HepG2 (cell line): ENCODE measurements around the gene OR7G3. TPM values are rescaled to one million over a fixed set of nuclear protein-coding genes. Genes with fewer than 3 reads are reported as not detected.

Experiments
- ATAC-seq: fragments of 200-7000 bp; cut with Tn5 transposase; 3 replicates; pipeline ENCODE4 v1.9.1; 2020; ENCODE audit warnings: mild to moderate bottlenecking, moderate library complexity
- BruUV-seq: library from RNA; stranded (reverse); fragments of 400-500 nt; replicated peaks from 2 replicates; lab custom pipeline; 2021; lab: Mats Ljungman, UMichigan
- CTCF ChIA-PET: fragments of 300-600 bp; formaldehyde crosslinking; extraction: SDS; loops from one replicate; lab custom pipeline; 2021; ENCODE audit warnings: low total read pairs, inconsistent platforms, low intra/inter-chr PET ratio; lab: Yijun Ruan, JAX
- POLR2A ChIA-PET: fragments of 350-600 bp; sonication (Branson Sonifier 250); formaldehyde crosslinking; loops from one replicate; lab custom pipeline; 2020; ENCODE audit warnings: antibody characterized with exemption, inconsistent platforms; lab: Yijun Ruan, JAX
- DNase-seq: peaks from one replicate; pipeline ENCODE4 v3.0.0-alpha.2; 2015; ENCODE audit warnings: low spot score
- FAIRE-seq: peaks from 3 replicates; lab custom pipeline; 2011; peaks lifted over from hg19 to GRCh38; lab: Jason Lieb, UNC
- H2AFZ ChIP-seq: one replicate; pipeline ENCODE4 v1.6.1; 2011; ENCODE audit warnings: low read length, inconsistent platforms
- H3K27ac ChIP-seq: fragments of 300-600 bp; 3 replicates; pipeline ENCODE4 v1.8.0; 2011; ENCODE audit warnings: mixed run types, mild to moderate bottlenecking, mixed read lengths, low read length, inconsistent platforms; ENCODE audit not compliant: insufficient read depth; ENCODE audit errors: extremely low read length
- H3K27me3 ChIP-seq, 2 experiments: fragments of 200-600 bp in 1 of 2; 2 replicates in 1 of 2; 3 replicates in 1 of 2; pipeline versions ENCODE4 v1.6.0 to v1.8.0; 2011; ENCODE audit warnings: low read length in 2 of 2, mild to moderate bottlenecking in 2 of 2, moderate library complexity in 2 of 2, inconsistent platforms in 1 of 2; ENCODE audit not compliant: insufficient read depth in 2 of 2, control insufficient read depth in 1 of 2
- H3K36me3 ChIP-seq, 2 experiments: fragments of 200-600 bp in 1 of 2; replicated peaks in 1 of 2; 2 replicates in 1 of 2; 3 replicates in 1 of 2; pipeline versions ENCODE4 v1.5.1 to v1.8.0; 2011; ENCODE audit warnings: low read length in 2 of 2, inconsistent platforms in 1 of 2; ENCODE audit not compliant: insufficient read depth in 2 of 2, control insufficient read depth in 1 of 2
- H3K4me1 ChIP-seq: 2 replicates; pipeline ENCODE4 v1.5.1; 2012; ENCODE audit warnings: low read length, inconsistent platforms; ENCODE audit not compliant: insufficient read depth
- H3K4me2 ChIP-seq: 2 replicates; pipeline ENCODE4 v1.6.0; 2011; ENCODE audit warnings: low read depth, low read length, inconsistent platforms
- H3K4me3 ChIP-seq, 3 experiments: fragments of 200-600 bp in 1 of 3; sonication (generic), shearing (Covaris generic) in 1 of 3; replicated peaks in 1 of 3; 2 replicates each; pipeline ENCODE4 v1.5.1; 2011 to 2016; ENCODE audit warnings: low read length in 3 of 3, inconsistent platforms in 2 of 3, low read depth in 2 of 3, mild to moderate bottlenecking in 2 of 3, control low read depth in 1 of 3, mixed read lengths in 1 of 3; ENCODE audit not compliant: insufficient read depth in 1 of 3
- H3K79me2 ChIP-seq: one replicate; pipeline ENCODE4 v1.6.1; 2011; ENCODE audit warnings: low read length, inconsistent platforms; ENCODE audit not compliant: insufficient read depth
- H3K9ac ChIP-seq: 2 replicates; pipeline ENCODE4 v1.6.0; 2011; ENCODE audit warnings: mild to moderate bottlenecking, low read depth, low read length, inconsistent platforms; ENCODE audit not compliant: insufficient read depth
- H3K9me3 ChIP-seq: 2 replicates; pipeline ENCODE4 v1.5.1; 2012; ENCODE audit warnings: mild to moderate bottlenecking, low read length
- H4K20me1 ChIP-seq: 2 replicates; pipeline ENCODE4 v1.6.0; 2011; ENCODE audit warnings: inconsistent platforms, mild to moderate bottlenecking, low read length, moderate library complexity; ENCODE audit not compliant: insufficient read depth
- ARNTL ChIP-seq: sonication (generic); formaldehyde crosslinking; IDR thresholded peaks from 2 replicates; pipeline ENCODE4 v1.4.0; 2020; ENCODE audit warnings: mild to moderate bottlenecking, missing genetic modification reagents
- EEA1 ChIP-seq: sonication (generic); formaldehyde crosslinking; IDR thresholded peaks from 2 replicates; pipeline ENCODE4 v1.5.1; 2020; ENCODE audit warnings: mild to moderate bottlenecking, missing genetic modification reagents, borderline replicate concordance
- GPBP1L1 ChIP-seq: sonication (generic); formaldehyde crosslinking; IDR thresholded peaks from 2 replicates; pipeline ENCODE4 v1.5.0; 2020; ENCODE audit warnings: mild to moderate bottlenecking, missing genetic modification reagents
- GZF1 ChIP-seq: sonication (generic); formaldehyde crosslinking; IDR thresholded peaks from 2 replicates; pipeline ENCODE4 v1.5.1; 2020; ENCODE audit warnings: mild to moderate bottlenecking, missing genetic modification reagents
- TMF1 ChIP-seq: sonication (generic); formaldehyde crosslinking; IDR thresholded peaks from 2 replicates; pipeline ENCODE4 v1.8.1; 2022; ENCODE audit warnings: low read depth, missing genetic modification reagents
- ZBTB3 ChIP-seq: sonication (generic); formaldehyde crosslinking; IDR thresholded peaks from 2 replicates; pipeline ENCODE4 v1.4.0; 2020; ENCODE audit warnings: low read depth, mild to moderate bottlenecking, moderate library complexity, missing genetic modification reagents, borderline replicate concordance
- ZNF503 ChIP-seq: sonication (generic); formaldehyde crosslinking; IDR thresholded peaks from 2 replicates; pipeline ENCODE4 v1.4.0; 2020; ENCODE audit warnings: missing genetic modification reagents
- ZNF530 ChIP-seq: sonication (generic); formaldehyde crosslinking; IDR thresholded peaks from 2 replicates; pipeline ENCODE4 v1.5.0; 2020; ENCODE audit warnings: low read depth, mild to moderate bottlenecking, missing genetic modification reagents
- ZUFSP ChIP-seq: sonication (generic); formaldehyde crosslinking; IDR thresholded peaks from 2 replicates; pipeline ENCODE4 v1.9.0; 2021; ENCODE audit warnings: missing genetic modification reagents, mild to moderate bottlenecking, borderline replicate concordance
- WGBS: methylation state at CpG from one replicate; pipeline ENCODE4 v1.1.6; 2017; ENCODE audit warnings: low lambda C conversion rate; 5-methylcytosine and 5-hydroxymethylcytosine counted together
- in situ Hi-C: cut with HindIII; loops from 2 replicates; pipeline ENCODE4 v1.10.0; 2017; ENCODE audit warnings: low pct_unique_long_range_greater_than_20kb; ENCODE audit not compliant: extremely low pct_ligation_motif_present
- intact Hi-C: fragments of 100-400 bp; cut with micrococcal nuclease; formaldehyde crosslinking; loops from one replicate; pipeline ENCODE4 v1.10.0; 2022; ENCODE audit not compliant: unreplicated experiment
- polyA plus RNA-seq, 8 experiments: library from polyadenylated mRNA; depleted of rRNA in 3 of 8; stranded (reverse) in 7 of 8; unstranded in 1 of 8; fragments of >200 nt; fragmentation: Illumina TruSeq in 4 of 8; extraction: Trizol in 4 of 8; gene quantifications; 2 replicates each; pipeline versions ENCODE4 v1.2.1 to v1.2.3, GENCODE V29; 2011 to 2016; ENCODE audit warnings: low read depth in 4 of 8, missing spikeins in 1 of 8, mixed read lengths in 1 of 8; ENCODE audit not compliant: insufficient read depth in 1 of 8
- total RNA-seq, 5 experiments: library from RNA; depleted of rRNA; stranded (reverse); fragments of >200 nt; fragmentation: Illumina TruSeq; extraction: Trizol; gene quantifications; 2 replicates each; pipeline ENCODE4 v1.2.3, GENCODE V29; 2016; ENCODE audit warnings: low read depth in 1 of 5

The OR7G3 gene
- total and polyA plus RNA-seq, 2 of the 13 experiments (the other 11 are each of a cell fraction or from before 2014, with no cell fraction given) = not detected

GRCh38 chr19:9156304-9156703 lies 29.6 kb upstream of the OR7G3 start (continued):
- TF ChIP-seq ZUFSP (no peak), ZBTB3 (CRISPR knock-in tag) (no peak), ARNTL (CRISPR knock-in tag) (no peak), ZNF503 (no peak)

- BruUV-seq = no TSS peak
- CTCF ChIA-PET = no interaction called here
- no peak for FAIRE-seq
These were observed 28.8 kb upstream of the OR7G3 start for GRCh38 chr19:9155591-9155990.

More at GRCh38 chr19:9155591-9155990, 28.8 kb upstream of the OR7G3 start:
- Histone ChIP-seq H3K4me1 (no peaks in the 10 kb centered on the region), H3K9ac (no peak overlapping the region), H3K27me3 (no peaks in the 10 kb centered on the region), H3K9me3 (peaks cover 37% of the 10 kb centered on the region), H2AFZ (no peak overlapping the region), H3K79me2 (peaks cover 51% of the 10 kb centered on the region), H3K4me2 (no peak overlapping the region), H3K27ac (no peak overlapping the region), H3K4me3 (no peak overlapping the region), H3K36me3 (peaks cover 41 to 75% of the 10 kb centered on the region in 2 experiments), H4K20me1 (peaks cover 4% of the 10 kb centered on the region; the same call in 1 of the 2 replicates)
- DNase-seq = no peak
- intact Hi-C loops (no loop called here), in situ Hi-C loops (no loop called here)
- WGBS = 98% methylated on average over 4 of the region's 4 CpGs
- TF ChIP-seq ZNF530 (CRISPR knock-in tag) (no peak), GZF1 (CRISPR knock-in tag) (no peak), GPBP1L1 (CRISPR knock-in tag) (no peak), EEA1 (CRISPR knock-in tag) (no peak), TMF1 (CRISPR knock-in tag) (no peak)
- ATAC-seq = no peak
- POLR2A ChIA-PET = no interaction called here
